GM18502 (cell line): ENCODE results near the gene IQCK.

ENCODE experiments used
- ATAC-seq: cut with Tn5 transposase; IDR thresholded peaks from one replicate; pipeline ENCODE4 v1.9.1; 2021; ENCODE audit warnings: mild to moderate bottlenecking; ENCODE audit not compliant: unreplicated experiment, poor library complexity

Gene IQCK

GRCh38 chr16:19829844-19830692, 112.0 kb downstream of the IQCK start:
- no peak for ATAC-seq

- ATAC-seq = no peak
These were observed 113.0 kb downstream of the IQCK start for GRCh38 chr16:19830902-19831560.

GRCh38 chr16:19831678-19832077, 113.6 kb downstream of the IQCK start:
- no peak for ATAC-seq

- no peak for ATAC-seq
These were observed 115.1 kb downstream of the IQCK start for GRCh38 chr16:19833176-19833575.

GRCh38 chr16:19833581-19833980, 115.5 kb downstream of the IQCK start:
- no peak for ATAC-seq

- ATAC-seq = no peak
These were observed 117.1 kb downstream of the IQCK start for GRCh38 chr16:19835196-19835595.

- no peak for ATAC-seq
These were observed 117.9 kb downstream of the IQCK start for GRCh38 chr16:19835968-19836421.

- no peak for ATAC-seq
These were observed 119.4 kb downstream of the IQCK start for GRCh38 chr16:19837331-19837980.

GRCh38 chr16:19837984-19838707, 120.1 kb downstream of the IQCK start:
- no peak for ATAC-seq

GRCh38 chr16:19840524-19841110, 122.5 kb downstream of the IQCK start:
- ATAC-seq = no peak

GRCh38 chr16:19841184-19841583, 123.1 kb downstream of the IQCK start:
- ATAC-seq = no peak

- ATAC-seq = no peak
These were observed 124.5 kb downstream of the IQCK start for GRCh38 chr16:19842426-19843157.

GRCh38 chr16:19843371-19843770, 125.3 kb downstream of the IQCK start:
- ATAC-seq = no peak

- ATAC-seq = no peak
These were observed 127.0 kb downstream of the IQCK start for GRCh38 chr16:19844945-19845641.

GRCh38 chr16:19846436-19846835, 128.4 kb downstream of the IQCK start:
- no peak for ATAC-seq

- no peak for ATAC-seq
These were observed 130.7 kb downstream of the IQCK start for GRCh38 chr16:19848756-19849155.

- ATAC-seq = no peak
These were observed 132.2 kb downstream of the IQCK start for GRCh38 chr16:19850131-19850817.

- ATAC-seq = no peak
These were observed 133.4 kb downstream of the IQCK start for GRCh38 chr16:19851476-19851875.
